GM21576 (cell line): ENCODE data around the gene PTOV1.

Source experiments
- ATAC-seq: cut with Tn5 transposase; IDR thresholded peaks from one replicate; pipeline ENCODE4 v1.9.1; 2021; ENCODE audit warnings: mild to moderate bottlenecking, moderate library complexity; ENCODE audit not compliant: unreplicated experiment

PTOV1 gene

DNA sequence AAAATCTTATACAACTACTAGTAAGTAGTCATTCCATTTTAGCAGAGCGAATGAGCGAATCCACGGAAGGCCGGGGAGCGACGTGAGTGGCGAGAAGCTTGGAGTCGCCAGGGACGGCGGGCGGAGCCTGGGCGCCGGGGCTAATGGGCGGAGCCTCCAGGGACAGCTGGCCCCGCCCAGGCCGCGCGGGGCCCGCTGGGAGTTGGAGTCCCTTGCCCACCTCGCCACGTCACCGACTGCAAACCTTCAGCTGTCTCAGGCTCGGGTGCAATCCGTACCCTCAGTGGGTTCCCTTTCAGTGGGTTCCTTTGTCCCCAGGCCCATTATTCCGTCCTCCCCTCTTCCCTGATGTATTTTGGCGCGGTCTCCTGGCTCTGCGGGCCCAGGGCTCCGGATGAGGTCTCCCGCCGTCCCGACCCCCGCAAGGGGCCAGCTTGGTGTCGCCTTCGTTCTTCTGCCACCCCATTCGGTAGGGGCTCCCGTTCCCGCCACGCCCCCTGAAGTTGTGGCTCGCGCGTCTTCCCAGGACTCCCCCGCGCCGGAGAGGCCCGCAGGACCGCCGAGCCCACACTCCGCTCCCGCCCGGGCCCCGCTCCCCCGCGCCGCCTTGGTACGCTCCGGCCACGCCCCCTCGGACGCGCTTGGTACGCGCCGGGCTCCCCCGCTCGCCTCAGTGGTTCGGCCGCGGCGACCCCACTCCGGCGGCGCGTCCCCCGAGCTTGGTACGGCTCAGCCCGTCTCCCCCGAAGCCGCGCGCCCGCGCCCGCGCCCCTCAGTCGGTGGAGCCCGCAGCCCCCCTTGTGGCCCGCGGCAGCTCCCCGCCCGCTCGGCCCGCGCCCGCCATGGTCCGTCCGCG lies at the start of gene PTOV1:
Gene PTOV1, plus strand, starts transcription at position 673 of the 856 bp plus-strand sequence.
- peak; percentile 71 for ATAC-seq

GRCh38 chr19:49801401-49801888 lies 49.5 kb upstream of the PTOV1 start:
- ATAC-seq: no peak

DNA sequence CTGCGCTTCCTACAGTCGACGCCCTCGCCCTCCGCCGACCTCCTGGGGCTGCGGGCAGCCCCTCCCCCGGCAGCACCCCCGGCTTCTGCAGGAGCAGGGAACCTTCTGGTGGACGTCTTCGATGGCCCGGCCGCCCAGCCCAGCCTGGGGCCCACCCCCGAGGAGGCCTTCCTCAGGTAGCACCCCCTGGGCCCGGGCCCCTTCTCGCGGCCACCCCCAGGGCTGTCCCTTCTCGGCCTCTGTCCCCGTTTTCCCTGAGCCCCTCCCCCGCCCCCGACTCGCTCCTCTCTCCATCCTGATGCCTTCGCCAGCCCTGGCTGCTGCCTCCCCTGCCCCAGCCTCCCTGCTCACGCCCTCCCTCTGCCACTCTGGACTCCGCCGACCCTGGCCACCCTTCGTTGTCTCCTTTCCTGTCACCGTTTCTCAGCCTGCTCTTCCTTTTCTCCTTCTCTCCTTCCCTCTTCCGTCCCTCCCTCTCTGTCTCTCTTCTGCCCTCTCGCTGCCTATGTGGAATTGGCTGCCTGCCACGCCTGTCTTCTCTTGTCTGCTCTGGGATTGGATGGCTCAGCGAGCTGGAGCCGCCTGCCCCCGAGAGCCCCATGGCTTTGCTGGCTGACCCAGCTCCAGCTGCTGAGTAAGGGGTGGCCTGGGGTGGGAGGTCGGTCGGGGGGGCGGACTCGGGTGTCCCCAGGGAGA lies 48.8 kb upstream of the PTOV1 start:
- ATAC-seq: no peak

GRCh38 chr19:49802836-49803528 lies 48.0 kb upstream of the PTOV1 start:
- no peak for ATAC-seq

- no peak for ATAC-seq
Measured at GRCh38 chr19:49803529-49803856, 47.5 kb upstream of the PTOV1 start.

DNA sequence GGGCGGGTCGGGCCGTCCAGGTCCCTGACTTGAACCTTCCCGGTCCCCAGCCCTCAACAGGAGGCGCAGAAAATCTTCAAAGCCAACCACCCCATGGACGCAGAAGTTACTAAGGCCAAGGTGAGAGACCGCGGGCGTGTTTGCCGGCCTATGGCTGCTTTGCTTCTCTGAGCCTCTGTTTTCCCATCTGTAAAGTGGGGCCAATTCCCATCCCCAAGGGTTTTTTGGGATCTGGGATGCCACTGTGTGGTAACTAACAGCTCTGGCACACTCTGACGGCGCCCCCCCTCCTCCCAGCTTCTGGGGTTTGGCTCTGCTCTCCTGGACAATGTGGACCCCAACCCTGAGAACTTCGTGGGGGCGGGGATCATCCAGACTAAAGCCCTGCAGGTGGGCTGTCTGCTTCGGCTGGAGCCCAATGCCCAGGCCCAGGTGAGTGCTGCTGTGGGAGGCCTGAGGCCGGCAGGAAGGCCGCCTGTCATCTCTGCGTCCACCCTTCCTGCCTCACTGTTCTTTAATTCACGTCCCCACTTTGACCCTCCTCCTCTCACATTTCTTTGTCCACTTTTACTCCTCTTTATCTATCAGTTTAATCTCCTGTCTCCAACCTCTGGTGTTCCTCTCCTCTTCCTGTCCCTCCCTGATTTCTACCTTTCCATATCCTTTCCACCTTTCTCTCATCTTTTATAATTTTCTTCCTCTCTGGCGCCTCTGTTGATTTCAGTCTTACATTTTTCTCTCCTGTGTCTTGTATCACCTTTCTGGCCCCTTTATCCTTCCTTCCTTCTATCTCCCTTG lies 44.9 kb upstream of the PTOV1 start:
- no peak for ATAC-seq

GRCh38 chr19:49806620-49806959 lies 44.4 kb upstream of the PTOV1 start:
- ATAC-seq: no peak

DNA sequence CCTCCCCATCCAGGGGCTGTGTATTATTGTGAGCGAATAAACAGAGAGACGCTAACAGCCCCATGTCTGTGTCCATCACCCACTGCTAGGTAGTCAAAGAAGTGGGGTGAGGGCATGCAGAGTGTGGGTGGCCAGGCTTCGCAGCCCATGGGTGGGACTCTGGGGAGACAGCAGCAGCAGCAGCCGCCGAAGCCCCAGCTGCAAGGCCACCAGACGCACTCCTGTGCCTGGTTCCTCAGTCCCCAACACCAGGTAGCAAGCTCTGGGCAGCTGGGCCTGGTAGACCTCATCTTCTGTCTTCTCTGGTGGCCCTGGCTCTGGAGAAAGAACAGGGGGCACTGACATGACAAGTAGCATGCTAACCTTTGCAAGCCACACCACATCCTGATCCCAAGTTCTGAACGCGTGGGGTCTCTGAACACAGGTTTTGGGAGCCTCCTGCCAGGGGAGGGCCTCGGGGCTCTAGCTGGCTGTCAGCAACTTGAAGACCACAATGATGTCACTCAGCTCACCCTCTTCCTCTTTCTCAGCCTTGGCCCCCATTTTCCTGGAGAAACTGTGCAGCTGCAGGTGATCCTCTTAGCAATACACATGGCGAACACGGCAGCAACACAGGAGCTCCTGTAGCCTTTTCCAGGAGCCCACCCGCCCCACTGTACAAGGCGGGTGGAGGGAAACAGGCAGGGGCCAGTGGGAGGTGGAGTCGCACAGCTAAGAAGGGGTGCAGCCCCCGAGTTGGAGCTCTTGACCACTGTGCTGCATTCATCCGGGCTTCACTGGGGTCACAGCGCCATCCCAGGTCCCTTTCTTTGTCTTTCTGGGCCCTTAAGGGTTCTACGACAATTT lies 43.7 kb upstream of the PTOV1 start:
- ATAC-seq: no peak

GRCh38 chr19:49807904-49808675 lies 42.9 kb upstream of the PTOV1 start:
- no peak for ATAC-seq

DNA sequence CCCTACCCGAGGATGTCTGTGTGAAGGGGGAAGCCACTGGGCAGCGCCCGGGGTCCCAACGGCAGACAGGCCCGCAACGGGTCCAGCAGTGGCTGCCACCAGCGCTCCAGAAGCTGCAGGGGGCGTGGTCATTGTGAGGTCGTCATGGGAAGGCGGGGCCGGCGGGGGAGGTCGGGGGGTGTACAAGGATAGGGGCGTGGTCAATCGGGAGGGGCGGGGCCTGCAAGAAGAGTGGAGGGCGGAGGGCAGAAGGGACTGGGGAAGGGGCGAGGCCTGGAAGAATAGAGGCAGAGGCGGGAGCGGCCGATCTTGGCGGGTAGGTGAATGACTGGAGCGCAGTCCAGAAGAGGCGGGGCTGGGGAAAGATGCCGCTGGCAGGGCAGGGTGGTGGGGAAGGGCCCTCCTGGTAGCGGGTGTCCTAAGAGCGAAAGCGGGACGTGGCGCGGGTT lies 42.2 kb upstream of the PTOV1 start:
- ATAC-seq: no peak

DNA sequence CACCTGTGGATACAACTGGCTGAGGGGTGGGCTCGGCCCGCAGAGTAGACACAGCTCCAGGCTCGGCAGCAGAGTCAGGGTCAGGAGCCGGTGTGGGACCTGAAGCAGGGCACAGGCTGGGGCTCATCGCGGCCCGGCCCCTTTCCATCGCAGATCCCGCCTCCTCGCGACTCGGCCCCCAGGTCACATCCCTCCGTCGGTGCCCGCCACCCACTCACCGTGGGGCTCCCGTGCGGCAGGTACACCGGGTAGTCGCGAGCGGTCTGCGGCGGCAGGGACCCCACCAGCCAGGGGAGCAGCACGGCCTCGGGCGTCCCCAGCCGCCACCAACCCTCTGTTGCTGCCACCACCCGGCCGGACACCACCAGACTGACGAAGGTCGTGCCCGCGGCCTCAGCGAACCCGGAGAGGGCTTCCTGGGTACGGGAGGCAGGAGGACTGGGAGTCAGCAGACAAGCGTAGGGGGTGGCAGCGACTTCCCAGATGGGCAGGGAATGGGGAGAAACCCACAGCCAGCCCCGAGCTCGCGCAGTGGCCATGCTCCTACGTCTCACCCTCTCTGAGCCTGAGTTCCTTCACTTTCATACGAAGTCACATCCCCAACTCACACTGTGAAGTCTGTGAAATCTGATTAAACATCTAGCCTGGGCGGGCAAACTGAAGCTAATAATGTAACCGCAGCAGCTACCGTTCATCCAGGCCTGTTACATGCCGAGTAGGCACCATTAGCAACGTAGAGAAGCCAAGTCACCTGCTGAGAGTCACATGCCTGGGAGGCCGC lies 41.6 kb upstream of the PTOV1 start:
- no peak for ATAC-seq

DNA sequence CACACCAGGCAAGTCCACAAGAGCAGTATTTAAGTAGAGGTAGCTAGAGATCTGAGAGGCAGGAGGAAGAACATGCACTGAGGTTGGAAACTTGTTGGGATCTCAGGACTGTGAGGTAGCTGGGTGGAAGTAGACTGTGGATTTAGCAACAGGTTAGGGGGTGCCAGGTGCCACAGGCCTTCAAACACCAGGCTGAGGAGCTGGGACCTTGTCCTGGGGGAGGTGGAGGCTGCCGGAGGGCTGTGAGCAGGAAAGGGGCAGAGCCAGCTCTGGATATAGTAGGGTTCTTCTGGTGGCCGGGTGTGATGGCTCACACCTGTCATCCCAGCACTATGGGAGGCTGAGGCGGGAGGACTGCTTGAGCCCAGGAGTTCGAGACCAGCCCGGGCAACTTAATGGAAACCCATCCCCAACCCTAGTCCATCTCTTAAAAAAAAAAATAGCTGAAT lies 41.0 kb upstream of the PTOV1 start:
- ATAC-seq: no peak

- ATAC-seq: no peak
Measured at GRCh38 chr19:49811328-49811727, 39.6 kb upstream of the PTOV1 start.

GRCh38 chr19:49812452-49812996 lies 38.4 kb upstream of the PTOV1 start:
- no peak for ATAC-seq

GRCh38 chr19:49812997-49813861 lies 37.7 kb upstream of the PTOV1 start, which contains the start of gene FUZ:
Gene FUZ, minus strand, starts transcription at chr19:49813292. Its CDS starts 186 bp downstream, at chr19:49813106.
- peak; percentile 31 for ATAC-seq

GRCh38 chr19:49814010-49814409 lies 36.9 kb upstream of the PTOV1 start:
- no peak for ATAC-seq

GRCh38 chr19:49816590-49816989 lies 34.4 kb upstream of the PTOV1 start:
- no peak for ATAC-seq
